ENCODE data around the gene SPATS1.

DNA sequence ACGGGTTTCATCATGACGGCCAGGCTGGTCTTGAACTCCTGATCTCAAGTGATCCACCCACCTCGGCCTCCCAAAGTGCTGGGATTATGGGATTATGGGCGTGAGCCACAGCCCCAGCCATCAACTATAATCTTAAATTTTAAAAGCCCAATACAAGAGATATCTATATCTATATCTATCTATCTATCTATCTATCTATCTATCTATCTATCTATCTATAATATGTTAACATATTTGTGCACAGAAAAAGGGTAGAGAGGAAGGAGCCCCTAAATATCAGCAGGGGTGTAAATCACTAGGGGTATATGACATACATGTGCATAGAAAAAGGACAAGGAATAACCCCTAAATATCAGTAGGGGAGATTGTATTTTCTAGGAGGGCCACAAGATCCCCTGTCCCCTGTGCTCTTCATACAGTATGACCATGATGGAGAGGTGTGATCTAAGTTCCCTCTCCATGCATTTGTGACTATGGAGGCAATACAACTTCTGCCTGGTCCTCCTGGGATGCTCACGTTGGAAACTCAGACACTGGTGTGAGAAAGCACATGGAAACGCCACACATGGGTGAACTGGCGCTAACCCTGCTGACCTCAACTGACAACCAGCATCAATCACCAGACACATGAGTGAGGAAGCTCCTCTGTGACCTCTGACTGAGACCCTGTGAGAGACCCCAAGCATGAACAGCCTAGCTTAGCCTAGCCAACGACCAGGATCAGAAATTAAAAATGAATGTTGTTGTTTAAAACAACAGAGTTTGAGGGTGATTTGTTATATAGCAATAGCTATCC, 1.2 kb upstream of the SPATS1 start:
- TF ChIP-seq POLR2A (IDR thresholded peaks at IDR 0.05) (no peak), EP300 (IDR thresholded peaks at IDR 0.05) (no peak)
- TF ChIP-seq, protein P1, sequence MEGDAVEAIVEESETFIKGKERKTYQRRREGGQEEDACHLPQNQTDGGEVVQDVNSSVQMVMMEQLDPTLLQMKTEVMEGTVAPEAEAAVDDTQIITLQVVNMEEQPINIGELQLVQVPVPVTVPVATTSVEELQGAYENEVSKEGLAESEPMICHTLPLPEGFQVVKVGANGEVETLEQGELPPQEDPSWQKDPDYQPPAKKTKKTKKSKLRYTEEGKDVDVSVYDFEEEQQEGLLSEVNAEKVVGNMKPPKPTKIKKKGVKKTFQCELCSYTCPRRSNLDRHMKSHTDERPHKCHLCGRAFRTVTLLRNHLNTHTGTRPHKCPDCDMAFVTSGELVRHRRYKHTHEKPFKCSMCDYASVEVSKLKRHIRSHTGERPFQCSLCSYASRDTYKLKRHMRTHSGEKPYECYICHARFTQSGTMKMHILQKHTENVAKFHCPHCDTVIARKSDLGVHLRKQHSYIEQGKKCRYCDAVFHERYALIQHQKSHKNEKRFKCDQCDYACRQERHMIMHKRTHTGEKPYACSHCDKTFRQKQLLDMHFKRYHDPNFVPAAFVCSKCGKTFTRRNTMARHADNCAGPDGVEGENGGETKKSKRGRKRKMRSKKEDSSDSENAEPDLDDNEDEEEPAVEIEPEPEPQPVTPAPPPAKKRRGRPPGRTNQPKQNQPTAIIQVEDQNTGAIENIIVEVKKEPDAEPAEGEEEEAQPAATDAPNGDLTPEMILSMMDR (IDR thresholded peaks at IDR 0.05): no peak

Data from tibial nerve (tissue), 4 donors.